ENCODE results near the gene GBF1.

The GBF1 gene

DNA sequence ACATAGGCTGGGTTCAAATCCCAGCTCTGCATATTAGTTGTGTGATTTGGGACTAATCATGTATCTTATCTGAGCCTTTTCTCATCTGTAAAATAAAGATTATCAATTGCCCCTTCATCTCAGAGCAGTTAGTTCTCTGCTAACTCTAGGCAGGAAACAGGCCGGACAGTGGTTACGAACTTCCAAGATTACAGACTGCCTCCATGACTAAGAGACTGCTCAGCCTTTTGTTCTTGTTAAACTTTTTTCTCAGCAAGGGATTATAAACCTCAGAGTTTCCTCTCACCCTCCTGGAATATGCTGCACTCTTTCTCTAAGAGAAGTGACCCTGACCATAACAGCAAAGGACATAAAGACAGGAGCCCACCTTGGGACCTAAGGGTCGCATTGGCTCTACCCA, 97.6 kb downstream of the GBF1 start:
- DNase-seq (ENCODE audit: low read depth in 2 of 2): no peak

GRCh38 chr10:102344067-102344466, 98.7 kb downstream of the GBF1 start:
- no peak for DNase-seq (ENCODE audit: low read depth in 2 of 2)

- DNase-seq (ENCODE audit: low read depth in 2 of 2): no peak
Measured at GRCh38 chr10:102347236-102347828, 102.0 kb downstream of the GBF1 start.

GRCh38 chr10:102352066-102352715, 106.9 kb downstream of the GBF1 start:
- DNase-seq (ENCODE audit: low read depth in 2 of 2): peak in 1 of 2 experiments; percentile 28

DNA sequence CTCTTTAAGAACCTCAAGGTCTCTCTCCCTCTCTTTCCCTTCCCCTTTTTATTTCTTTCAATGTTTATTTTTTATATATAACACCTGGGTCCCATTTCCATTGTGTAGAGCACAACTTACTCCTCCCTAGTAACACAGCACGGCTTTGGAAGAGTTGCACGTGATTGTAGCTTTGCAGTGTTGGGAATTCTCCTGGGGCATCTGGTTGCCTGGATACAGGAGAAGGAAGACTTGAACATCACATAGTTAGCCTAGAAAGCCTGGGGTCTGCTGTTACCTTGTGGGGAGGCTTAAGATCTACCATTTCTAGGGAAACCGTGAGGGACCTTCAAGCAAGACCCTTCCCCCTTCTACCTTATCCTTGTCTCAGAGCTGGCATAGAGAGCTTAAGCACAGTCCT, 109.1 kb downstream of the GBF1 start:
- DNase-seq (ENCODE audit: low read depth in 2 of 2): no peak

- DNase-seq (ENCODE audit: low read depth in 2 of 2): no peak
Measured at GRCh38 chr10:102358712-102359382, 113.5 kb downstream of the GBF1 start.

DNA sequence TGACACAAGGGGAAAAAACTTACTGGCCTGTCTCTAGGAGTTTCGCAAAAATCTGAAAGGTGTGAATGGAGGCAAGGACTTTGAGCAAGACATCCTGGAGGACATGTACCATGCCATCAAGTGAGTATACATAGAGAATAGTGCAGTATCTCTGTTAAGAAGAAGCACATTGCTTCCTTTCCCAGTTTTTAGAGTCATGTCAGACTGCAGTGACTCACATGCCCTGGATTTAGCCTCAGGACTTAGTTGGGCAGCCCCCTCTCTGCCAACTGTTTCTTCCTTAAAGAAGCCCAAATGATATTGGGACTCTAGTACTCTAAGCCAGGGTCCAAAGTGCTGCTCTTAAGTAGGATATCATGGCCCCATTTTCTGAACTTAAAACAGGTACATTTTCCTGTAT, 122.1 kb downstream of the GBF1 start:
- DNase-seq (ENCODE audit: low read depth in 2 of 2): no peak

DNA sequence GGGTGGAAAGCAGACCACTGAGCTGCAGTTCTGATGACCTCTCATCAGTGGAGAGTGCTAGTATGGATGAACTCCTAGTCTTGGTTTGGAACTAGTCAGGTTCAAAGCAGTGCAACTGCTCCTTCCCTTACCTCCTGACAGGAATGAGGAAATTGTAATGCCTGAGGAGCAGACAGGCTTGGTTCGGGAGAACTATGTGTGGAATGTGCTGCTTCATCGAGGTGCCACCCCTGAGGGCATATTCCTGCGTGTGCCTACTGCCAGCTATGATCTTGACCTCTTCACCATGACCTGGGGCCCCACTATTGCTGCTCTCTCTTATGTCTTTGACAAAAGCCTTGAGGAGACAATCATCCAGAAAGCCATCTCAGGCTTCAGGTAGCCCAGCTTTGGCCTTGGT, 122.7 kb downstream of the GBF1 start:
- no peak for DNase-seq (ENCODE audit: low read depth in 2 of 2)

DNA sequence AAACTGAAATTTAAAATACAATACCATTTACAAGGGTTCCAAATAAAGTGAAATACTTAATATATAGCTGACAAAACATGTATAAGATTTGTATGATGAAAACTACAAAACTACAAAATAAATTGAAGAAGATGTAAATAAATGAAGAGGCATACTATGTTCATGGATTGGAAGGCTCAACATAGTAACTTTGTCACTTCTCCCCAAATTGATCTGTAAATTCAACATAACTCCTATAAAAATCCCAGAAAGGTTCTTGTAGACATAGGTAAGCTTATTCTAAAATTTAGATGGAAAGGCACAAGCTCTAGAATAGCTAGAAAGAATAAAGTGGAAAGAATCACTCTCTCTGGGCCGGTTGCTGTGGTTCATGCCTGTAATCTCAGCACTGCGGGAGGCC, 126.0 kb downstream of the GBF1 start:
- no peak for DNase-seq (ENCODE audit: low read depth in 2 of 2)

- no peak for DNase-seq (ENCODE audit: low read depth in 2 of 2)
Measured at GRCh38 chr10:102375250-102375649, 129.9 kb downstream of the GBF1 start.

DNA sequence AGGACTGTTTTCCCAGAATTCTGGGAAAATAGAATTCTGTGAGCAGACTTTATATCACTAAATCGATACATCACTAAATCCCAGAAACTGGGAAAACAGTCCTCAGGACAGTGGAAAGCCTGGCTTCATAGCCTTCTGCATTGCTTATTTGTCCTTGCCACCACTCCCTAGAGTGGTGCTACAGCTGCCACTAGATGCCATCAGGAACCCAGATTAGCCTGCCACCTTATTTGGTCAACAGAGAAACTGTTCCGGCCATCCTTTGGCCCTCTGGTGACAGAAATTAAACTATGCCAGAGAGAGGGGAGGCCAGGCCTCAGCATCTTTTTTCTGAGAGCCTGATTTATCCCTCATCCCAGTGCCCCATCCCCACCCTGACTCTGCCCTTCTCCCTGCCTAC, 130.5 kb downstream of the GBF1 start:
- no peak for DNase-seq (ENCODE audit: low read depth in 2 of 2)

DNA sequence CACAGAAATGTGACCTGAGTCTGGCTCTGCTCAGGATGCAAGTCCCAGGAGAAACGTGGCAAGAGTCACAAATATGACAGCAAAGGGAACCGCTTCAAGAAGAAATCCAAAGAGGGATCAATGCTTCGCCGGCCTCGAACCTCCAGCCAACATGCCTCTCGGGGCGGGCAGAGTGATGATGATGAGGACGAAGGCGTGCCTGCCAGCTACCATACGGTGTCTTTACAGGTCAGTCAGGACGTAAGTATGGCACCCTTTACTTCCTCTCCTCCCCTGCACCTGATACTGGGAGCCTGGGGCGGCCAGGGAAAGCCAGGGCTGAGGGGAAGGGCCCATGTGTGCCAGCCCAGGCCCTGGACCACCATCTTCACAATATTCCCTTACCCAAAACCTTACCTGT, 131.6 kb downstream of the GBF1 start:
- DNase-seq (ENCODE audit: low read depth in 2 of 2): no peak

GRCh38 chr10:102379383-102379782, 134.1 kb downstream of the GBF1 start:
- DNase-seq (ENCODE audit: low read depth in 2 of 2): no peak

GRCh38 chr10:102381983-102382382, 136.7 kb downstream of the GBF1 start:
- no peak for DNase-seq (ENCODE audit: low read depth in 2 of 2)

GRCh38 chr10:102382871-102383270, 137.5 kb downstream of the GBF1 start:
- no peak for DNase-seq (ENCODE audit: low read depth in 2 of 2)

DNA sequence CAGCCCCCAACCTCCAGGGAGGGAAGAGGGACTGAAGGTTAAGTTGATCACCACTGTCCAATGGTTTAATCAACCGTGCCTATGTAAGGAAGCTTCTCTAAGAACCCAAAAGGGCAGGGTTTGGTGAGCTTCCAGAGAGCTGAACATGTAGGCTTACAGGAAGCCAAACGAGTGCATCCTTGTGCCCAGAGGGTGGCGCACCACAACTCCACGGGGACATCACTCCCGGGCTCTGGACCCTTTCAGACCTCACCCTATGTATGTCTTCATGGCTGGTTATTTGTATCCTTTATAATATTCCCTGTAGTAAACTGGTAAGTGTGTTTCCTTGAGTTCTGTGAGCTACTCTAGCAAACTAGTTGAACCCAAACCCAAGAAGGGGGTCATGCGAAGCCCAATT, 138.7 kb downstream of the GBF1 start:
- no peak for DNase-seq (ENCODE audit: low read depth in 2 of 2)

GRCh38 chr10:102384606-102385429, 139.5 kb downstream of the GBF1 start:
- no peak for DNase-seq (ENCODE audit: low read depth in 2 of 2)

DNA sequence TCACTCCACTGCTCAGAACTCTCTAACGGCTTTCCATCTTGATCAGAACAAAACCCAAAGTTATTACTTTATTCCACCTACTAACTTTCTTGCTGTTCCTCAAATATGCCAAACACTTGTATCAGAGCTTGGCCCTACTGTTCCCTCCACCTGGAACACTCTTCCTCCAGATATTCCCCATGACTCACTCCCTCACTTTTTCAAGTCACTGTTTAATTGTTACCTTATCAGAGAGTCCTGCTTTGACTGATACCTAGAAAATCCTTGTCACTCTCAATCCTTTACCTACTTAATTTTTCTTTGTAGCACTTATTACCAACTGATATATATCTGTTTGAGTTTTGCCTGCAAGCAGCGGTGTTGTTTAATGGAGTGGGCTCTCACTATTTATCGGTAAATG, 144.6 kb downstream of the GBF1 start:
- no peak for DNase-seq (ENCODE audit: low read depth in 2 of 2)

DNA sequence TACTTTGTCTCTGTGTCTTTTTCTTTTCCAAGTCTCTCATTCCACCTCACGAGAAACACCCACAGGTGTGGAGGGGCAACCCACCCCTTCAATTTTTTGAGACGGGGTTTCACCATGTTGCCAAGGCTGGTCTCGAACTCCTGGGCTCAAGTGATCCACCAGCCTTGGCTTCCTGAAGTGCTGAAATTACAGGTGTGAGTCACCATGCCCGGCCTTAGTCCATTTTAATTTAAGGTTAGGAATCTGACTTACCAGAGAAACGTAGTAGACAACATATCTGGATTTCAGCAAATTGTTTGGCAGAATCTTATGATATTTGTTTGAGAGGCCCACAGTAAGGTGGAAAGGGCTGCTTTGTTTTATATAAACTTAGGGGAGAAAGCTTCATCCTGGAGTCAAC, 147.0 kb downstream of the GBF1 start:
- DNase-seq (ENCODE audit: low read depth in 2 of 2): no peak

DNA sequence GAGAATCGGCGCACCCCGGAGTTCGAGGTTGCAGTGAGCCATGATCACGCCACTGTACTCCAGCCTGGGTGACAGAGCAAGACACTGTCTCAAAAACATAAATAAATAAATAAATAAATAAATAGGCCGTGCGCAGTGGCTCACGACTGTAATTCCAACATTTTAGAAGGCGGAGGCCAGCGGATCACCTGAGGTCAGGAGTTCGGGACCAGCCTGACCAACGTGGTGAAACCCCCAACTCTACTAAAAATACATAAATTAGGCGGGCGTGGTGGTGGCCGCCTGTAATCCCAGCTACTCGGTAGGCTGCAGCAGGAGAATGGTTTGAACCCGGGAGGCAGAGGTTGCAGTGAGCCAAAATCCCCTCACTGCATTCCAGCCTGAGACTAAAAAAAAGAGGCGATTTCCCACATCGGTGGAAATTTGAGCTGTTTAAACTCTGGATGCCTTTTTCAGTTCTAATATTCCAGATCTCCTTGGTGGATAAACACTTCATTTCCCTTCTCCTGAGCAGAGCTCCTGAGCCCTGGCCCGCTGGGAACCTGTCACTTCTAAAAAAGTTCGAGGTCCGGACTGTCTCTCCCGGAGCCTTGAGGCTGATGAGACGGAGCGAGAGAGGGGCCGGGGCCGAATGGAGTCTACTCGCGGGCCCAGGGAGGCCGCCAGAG, 148.2 kb downstream of the GBF1 start:
- no peak for DNase-seq (ENCODE audit: low read depth in 2 of 2)

- DNase-seq (ENCODE audit: low read depth in 2 of 2): peak; percentile 74 to 79
Measured at GRCh38 chr10:102394079-102394800, 148.9 kb downstream of the GBF1 start.

All from fibroblast of skin of left quadriceps (primary cell).